K562 (cell line): ENCODE data around the gene MEF2D. TPM values are rescaled to one million over a fixed set of nuclear protein-coding genes. Genes with fewer than 3 reads are reported as not detected.
A peak's percentile ranks its signal among the peaks of the same experiment; 100 is the strongest.

Source experiments
- CHD4 ChIP-seq: fragments of 200-600 bp; sonication (generic); IDR thresholded peaks from 3 replicates; pipeline ENCODE4 v1.6.1; 2012; ENCODE audit warnings: low read depth, mild to moderate bottlenecking, mixed read lengths, low read length, inconsistent platforms; ENCODE audit not compliant: insufficient read depth, insufficient replicate concordance, poor library complexity, severe bottlenecking
- CREM ChIP-seq: IDR thresholded peaks from 2 replicates; pipeline ENCODE4 v1.6.1; 2014; ENCODE audit warnings: antibody characterized with exemption, low read depth
- MYC ChIP-seq, 2 experiments: fragments of 250-450 bp in 1 of 2; sonication (Bioruptor Pico) in 1 of 2; IDR thresholded peaks; 2 replicates each; pipeline versions ENCODE4 v1.5.1 to v1.6.1; 2012 to 2021; ENCODE audit warnings: low read depth in 2 of 2, borderline replicate concordance in 1 of 2, improper control_type of control experiment in 1 of 2, low read length in 1 of 2, mild to moderate bottlenecking in 1 of 2, moderate library complexity in 1 of 2
- NRF1 ChIP-seq, 2 experiments: fragments of 450-650 bp; IDR thresholded peaks in 1 of 2; conservative IDR thresholded peaks in 1 of 2; 2 replicates each; pipeline ENCODE4 v1.6.1; 2014; ENCODE audit warnings: mild to moderate bottlenecking in 2 of 2
- SRF ChIP-seq, 2 experiments: fragments of 250-450, 450-650 bp in 1 of 2; sonication (Bioruptor Pico) in 1 of 2; sonication (generic) in 1 of 2; formaldehyde crosslinking; IDR thresholded peaks; 2 replicates each; pipeline versions ENCODE4 v1.5.0 to v1.5.1; 2020 to 2022; ENCODE audit warnings: mild to moderate bottlenecking in 1 of 2, missing genetic modification reagents in 1 of 2
- TAL1 ChIP-seq: fragments of 450-650 bp; IDR thresholded peaks from 2 replicates; pipeline ENCODE4 v1.6.1; 2016; ENCODE audit warnings: mild to moderate bottlenecking
- ZNF695 ChIP-seq: fragments of 450-650 bp; formaldehyde crosslinking; IDR thresholded peaks from 2 replicates; pipeline ENCODE4 v1.4.0; 2020; ENCODE audit warnings: mild to moderate bottlenecking, moderate library complexity
- polyA plus RNA-seq, 8 experiments: library from polyadenylated mRNA; depleted of rRNA in 4 of 8; stranded (reverse) in 5 of 8; unstranded in 3 of 8; fragments of >200 nt; fragmentation: Nextera tagmentation in 2 of 8; fragmentation: Illumina TruSeq in 1 of 8; extraction: Ambion mirVana in 2 of 8; extraction: Trizol in 1 of 8; gene quantifications; 2 replicates each; pipeline versions ENCODE4 v1.2.1 to v1.2.3, GENCODE V29; 2011 to 2014; ENCODE audit warnings: inconsistent platforms in 1 of 8, missing spikeins in 1 of 8
- total RNA-seq, 7 experiments: library from RNA; depleted of rRNA in 6 of 7; stranded (reverse); fragments of >200 nt in 6 of 7; fragmentation: Illumina TruSeq in 2 of 7; extraction: Trizol in 2 of 7; gene quantifications; 2 replicates each; pipeline versions ENCODE4 v1.2.1 to v1.2.3, GENCODE V29; 2011 to 2021; ENCODE audit warnings: low replicate concordance in 1 of 7
- TF ChIP-seq, protein P1 (sequence below): fragments of 450-650 bp; IDR thresholded peaks from 2 replicates; pipeline ENCODE4 v1.6.1; 2016; ENCODE audit warnings: low read depth
- TF ChIP-seq, protein P2 (sequence below): fragments of 450-650 bp; conservative IDR thresholded peaks from 2 replicates; pipeline ENCODE4 v1.6.1; 2016; ENCODE audit warnings: missing genetic modification characterization, low read depth, mild to moderate bottlenecking, control low read depth, missing compliant biosample characterization
- TF ChIP-seq, protein P3 (sequence below): sonication (generic); formaldehyde crosslinking; IDR thresholded peaks from 2 replicates; pipeline ENCODE4 v1.8.1; 2023; ENCODE audit warnings: mild to moderate bottlenecking, missing genetic modification reagents
- TF ChIP-seq, protein P4 (sequence below): fragments of 250-450 bp; sonication (Bioruptor Pico); IDR thresholded peaks from 2 replicates; pipeline ENCODE4 v1.5.0; 2021; ENCODE audit warnings: mild to moderate bottlenecking, borderline replicate concordance

The MEF2D gene
- total and polyA plus RNA-seq, 9 of the 15 experiments (the other 6 are each of a cell fraction or from before 2014, with no cell fraction given), result 0.10 to 19.5 (median 2.6) TPM

DNA sequence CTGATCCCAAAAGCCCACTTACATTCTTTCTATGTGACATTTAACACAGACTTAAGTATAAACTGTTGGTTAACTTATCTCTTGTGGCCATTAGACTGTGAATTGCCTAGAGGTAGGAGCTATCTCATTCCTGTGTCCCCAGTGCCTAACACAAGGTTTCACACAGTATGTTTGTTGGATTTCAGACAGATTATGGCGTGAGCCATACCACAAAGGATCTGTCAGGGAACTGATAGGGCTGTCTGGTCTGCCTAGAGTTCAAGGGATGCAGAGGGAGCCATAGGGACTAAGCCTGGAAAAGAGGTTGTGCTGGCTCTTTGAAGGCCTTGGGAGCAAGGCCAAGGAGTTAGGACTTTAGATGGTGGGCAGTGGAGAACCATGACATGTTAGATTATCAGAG, 40.0 kb downstream of the MEF2D start (continued):
- TF ChIP-seq, protein P1, sequence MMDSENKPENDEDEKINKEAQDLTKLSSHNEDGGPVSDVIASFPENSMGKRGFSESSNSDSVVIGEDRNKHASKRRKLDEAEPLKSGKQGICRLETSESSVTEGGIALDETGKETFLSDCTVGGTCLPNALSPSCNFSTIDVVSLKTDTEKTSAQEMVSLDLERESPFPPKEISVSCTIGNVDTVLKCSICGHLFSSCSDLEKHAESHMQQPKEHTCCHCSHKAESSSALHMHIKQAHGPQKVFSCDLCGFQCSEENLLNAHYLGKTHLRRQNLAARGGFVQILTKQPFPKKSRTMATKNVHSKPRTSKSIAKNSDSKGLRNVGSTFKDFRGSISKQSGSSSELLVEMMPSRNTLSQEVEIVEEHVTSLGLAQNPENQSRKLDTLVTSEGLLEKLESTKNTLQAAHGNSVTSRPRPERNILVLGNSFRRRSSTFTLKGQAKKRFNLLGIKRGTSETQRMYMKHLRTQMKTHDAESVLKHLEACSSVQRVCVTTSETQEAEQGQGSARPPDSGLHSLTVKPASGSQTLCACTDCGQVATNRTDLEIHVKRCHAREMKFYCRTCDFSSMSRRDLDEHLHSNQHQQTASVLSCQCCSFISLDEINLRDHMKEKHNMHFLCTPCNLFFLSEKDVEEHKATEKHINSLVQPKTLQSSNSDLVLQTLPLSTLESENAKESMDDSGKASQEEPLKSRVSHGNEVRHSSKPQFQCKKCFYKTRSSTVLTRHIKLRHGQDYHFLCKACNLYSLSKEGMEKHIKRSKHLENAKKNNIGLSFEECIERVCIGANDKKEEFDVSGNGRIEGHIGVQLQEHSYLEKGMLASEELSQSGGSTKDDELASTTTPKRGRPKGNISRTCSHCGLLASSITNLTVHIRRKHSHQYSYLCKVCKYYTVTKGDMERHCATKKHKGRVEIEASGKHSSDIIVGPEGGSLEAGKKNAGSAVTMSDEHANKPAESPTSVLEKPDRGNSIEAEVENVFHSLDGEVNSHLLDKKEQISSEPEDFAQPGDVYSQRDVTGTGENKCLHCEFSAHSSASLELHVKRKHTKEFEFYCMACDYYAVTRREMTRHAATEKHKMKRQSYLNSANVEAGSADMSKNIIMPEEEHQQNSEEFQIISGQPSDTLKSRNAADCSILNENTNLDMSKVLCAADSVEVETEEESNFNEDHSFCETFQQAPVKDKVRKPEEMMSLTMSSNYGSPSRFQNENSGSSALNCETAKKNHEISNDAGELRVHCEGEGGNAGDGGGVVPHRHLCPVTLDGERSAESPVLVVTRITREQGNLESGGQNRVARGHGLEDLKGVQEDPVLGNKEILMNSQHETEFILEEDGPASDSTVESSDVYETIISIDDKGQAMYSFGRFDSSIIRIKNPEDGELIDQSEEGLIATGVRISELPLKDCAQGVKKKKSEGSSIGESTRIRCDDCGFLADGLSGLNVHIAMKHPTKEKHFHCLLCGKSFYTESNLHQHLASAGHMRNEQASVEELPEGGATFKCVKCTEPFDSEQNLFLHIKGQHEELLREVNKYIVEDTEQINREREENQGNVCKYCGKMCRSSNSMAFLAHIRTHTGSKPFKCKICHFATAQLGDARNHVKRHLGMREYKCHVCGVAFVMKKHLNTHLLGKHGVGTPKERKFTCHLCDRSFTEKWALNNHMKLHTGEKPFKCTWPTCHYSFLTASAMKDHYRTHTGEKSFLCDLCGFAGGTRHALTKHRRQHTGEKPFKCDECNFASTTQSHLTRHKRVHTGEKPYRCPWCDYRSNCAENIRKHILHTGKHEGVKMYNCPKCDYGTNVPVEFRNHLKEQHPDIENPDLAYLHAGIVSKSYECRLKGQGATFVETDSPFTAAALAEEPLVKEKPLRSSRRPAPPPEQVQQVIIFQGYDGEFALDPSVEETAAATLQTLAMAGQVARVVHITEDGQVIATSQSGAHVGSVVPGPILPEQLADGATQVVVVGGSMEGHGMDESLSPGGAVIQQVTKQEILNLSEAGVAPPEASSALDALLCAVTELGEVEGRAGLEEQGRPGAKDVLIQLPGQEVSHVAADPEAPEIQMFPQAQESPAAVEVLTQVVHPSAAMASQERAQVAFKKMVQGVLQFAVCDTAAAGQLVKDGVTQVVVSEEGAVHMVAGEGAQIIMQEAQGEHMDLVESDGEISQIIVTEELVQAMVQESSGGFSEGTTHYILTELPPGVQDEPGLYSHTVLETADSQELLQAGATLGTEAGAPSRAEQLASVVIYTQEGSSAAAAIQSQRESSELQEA, result no peak
- TF ChIP-seq, protein P2, sequence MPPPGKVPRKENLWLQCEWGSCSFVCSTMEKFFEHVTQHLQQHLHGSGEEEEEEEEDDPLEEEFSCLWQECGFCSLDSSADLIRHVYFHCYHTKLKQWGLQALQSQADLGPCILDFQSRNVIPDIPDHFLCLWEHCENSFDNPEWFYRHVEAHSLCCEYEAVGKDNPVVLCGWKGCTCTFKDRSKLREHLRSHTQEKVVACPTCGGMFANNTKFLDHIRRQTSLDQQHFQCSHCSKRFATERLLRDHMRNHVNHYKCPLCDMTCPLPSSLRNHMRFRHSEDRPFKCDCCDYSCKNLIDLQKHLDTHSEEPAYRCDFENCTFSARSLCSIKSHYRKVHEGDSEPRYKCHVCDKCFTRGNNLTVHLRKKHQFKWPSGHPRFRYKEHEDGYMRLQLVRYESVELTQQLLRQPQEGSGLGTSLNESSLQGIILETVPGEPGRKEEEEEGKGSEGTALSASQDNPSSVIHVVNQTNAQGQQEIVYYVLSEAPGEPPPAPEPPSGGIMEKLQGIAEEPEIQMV, result no peak
- no peak for TF ChIP-seq NRF1 (conservative IDR thresholded peaks at IDR 0.05 in 1 of 2, IDR thresholded peaks at IDR 0.05 in 1 of 2)
- TF ChIP-seq SRF (CRISPR knock-in tag; IDR thresholded peaks at IDR 0.05), result peak in 1 of 2 experiments; percentile 16; a peak in 1 of 4 replicates
- TF ChIP-seq MYC (IDR thresholded peaks at IDR 0.05; ENCODE audit: low read depth, low read length), result peak; percentile 31; the same call in 1 of the 2 replicates
- no peak for TF ChIP-seq MYC (CRISPR knock-in tag; IDR thresholded peaks at IDR 0.05; ENCODE audit: borderline replicate concordance, low read depth)
- TF ChIP-seq, protein P3, sequence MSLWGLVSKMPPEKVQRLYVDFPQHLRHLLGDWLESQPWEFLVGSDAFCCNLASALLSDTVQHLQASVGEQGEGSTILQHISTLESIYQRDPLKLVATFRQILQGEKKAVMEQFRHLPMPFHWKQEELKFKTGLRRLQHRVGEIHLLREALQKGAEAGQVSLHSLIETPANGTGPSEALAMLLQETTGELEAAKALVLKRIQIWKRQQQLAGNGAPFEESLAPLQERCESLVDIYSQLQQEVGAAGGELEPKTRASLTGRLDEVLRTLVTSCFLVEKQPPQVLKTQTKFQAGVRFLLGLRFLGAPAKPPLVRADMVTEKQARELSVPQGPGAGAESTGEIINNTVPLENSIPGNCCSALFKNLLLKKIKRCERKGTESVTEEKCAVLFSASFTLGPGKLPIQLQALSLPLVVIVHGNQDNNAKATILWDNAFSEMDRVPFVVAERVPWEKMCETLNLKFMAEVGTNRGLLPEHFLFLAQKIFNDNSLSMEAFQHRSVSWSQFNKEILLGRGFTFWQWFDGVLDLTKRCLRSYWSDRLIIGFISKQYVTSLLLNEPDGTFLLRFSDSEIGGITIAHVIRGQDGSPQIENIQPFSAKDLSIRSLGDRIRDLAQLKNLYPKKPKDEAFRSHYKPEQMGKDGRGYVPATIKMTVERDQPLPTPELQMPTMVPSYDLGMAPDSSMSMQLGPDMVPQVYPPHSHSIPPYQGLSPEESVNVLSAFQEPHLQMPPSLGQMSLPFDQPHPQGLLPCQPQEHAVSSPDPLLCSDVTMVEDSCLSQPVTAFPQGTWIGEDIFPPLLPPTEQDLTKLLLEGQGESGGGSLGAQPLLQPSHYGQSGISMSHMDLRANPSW (CRISPR knock-in tag), result no peak
- peak; percentile 96 for TF ChIP-seq TAL1
- TF ChIP-seq, protein P4, sequence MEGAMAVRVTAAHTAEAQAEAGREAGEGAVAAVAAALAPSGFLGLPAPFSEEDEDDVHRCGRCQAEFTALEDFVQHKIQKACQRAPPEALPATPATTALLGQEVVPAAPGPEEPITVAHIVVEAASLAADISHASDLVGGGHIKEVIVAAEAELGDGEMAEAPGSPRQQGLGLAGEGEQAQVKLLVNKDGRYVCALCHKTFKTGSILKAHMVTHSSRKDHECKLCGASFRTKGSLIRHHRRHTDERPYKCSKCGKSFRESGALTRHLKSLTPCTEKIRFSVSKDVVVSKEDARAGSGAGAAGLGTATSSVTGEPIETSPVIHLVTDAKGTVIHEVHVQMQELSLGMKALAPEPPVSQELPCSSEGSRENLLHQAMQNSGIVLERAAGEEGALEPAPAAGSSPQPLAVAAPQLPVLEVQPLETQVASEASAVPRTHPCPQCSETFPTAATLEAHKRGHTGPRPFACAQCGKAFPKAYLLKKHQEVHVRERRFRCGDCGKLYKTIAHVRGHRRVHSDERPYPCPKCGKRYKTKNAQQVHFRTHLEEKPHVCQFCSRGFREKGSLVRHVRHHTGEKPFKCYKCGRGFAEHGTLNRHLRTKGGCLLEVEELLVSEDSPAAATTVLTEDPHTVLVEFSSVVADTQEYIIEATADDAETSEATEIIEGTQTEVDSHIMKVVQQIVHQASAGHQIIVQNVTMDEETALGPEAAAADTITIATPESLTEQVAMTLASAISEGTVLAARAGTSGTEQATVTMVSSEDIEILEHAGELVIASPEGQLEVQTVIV (CRISPR knock-in tag), result no peak
- TF ChIP-seq CREM, result peak; percentile 76
- TF ChIP-seq CHD4, result no peak
- no peak for TF ChIP-seq ZNF695 (CRISPR knock-in tag)
